D721Med (cell line): ENCODE measurements around the gene AGFG2.

Source experiments
- DNase-seq: peaks from one replicate; pipeline ENCODE4 v3.0.0; 2011; ENCODE audit warnings: low spot score; ENCODE audit not compliant: insufficient read length
- FAIRE-seq: peaks from 2 replicates; lab custom pipeline; 2011; peaks lifted over from hg19 to GRCh38; lab: Jason Lieb, UNC
- CTCF ChIP-seq: IDR thresholded peaks from 2 replicates; pipeline ENCODE4 v1.5.1; 2012; ENCODE audit warnings: mild to moderate bottlenecking, control low read depth; ENCODE audit not compliant: insufficient read depth; ENCODE audit errors: missing control alignments

Gene AGFG2

GRCh38 chr7:100590077-100590737 lies 51.2 kb downstream of the AGFG2 start:
- no peak for TF ChIP-seq CTCF
- DNase-seq, result no peak
- FAIRE-seq, result no peak

GRCh38 chr7:100591596-100591995 lies 52.6 kb downstream of the AGFG2 start:
- TF ChIP-seq CTCF, result no peak
- FAIRE-seq, result no peak
- no peak for DNase-seq

GRCh38 chr7:100595188-100595587 lies 56.2 kb downstream of the AGFG2 start:
- no peak for DNase-seq
- TF ChIP-seq CTCF, result no peak
- FAIRE-seq, result no peak

- TF ChIP-seq CTCF, result no peak
- DNase-seq, result no peak
- no peak for FAIRE-seq
These were observed 59.4 kb downstream of the AGFG2 start for GRCh38 chr7:100598425-100598824.

GRCh38 chr7:100599911-100600729 lies 61.1 kb downstream of the AGFG2 start:
- no peak for DNase-seq
- FAIRE-seq, result no peak
- TF ChIP-seq CTCF, result peak; percentile 30

GRCh38 chr7:100600730-100601038 lies 61.7 kb downstream of the AGFG2 start:
- FAIRE-seq (no peak), DNase-seq (no peak)

More at GRCh38 chr7:100600730-100601038, 61.7 kb downstream of the AGFG2 start:
- no peak for TF ChIP-seq CTCF
